ENCODE measurements around the gene GAS5. TPM values are rescaled to one million over a fixed set of nuclear protein-coding genes. Genes with fewer than 3 reads are reported as not detected.

Gene GAS5
- total and polyA plus RNA-seq, 9 of the 15 experiments (the other 6 are each of a cell fraction or from before 2014, with no cell fraction given) = 565 to 1,860 (median 1,006) TPM

GRCh38 chr1:173868266-173869020 lies 654 bp upstream of the GAS5 start, which contains the start of gene ZBTB37 (continued):
- TF ChIP-seq SMAD2 (IDR thresholded peaks at IDR 0.05; ENCODE audit: low read depth, low read length) (no peak), ZNF217 (CRISPR knock-in tag; IDR thresholded peaks at IDR 0.05) (no peak), CCAR2 (IDR thresholded peaks at IDR 0.05; ENCODE audit: low read depth, low read length) (no peak), GABPB1 (CRISPR knock-in tag; IDR thresholded peaks at IDR 0.05) (peak; percentile 92), NEUROD1 (IDR thresholded peaks at IDR 0.05; ENCODE audit: borderline replicate concordance, low read depth, low read length, partially characterized antibody) (peak; percentile 45), MAX (CRISPR knock-in tag; IDR thresholded peaks at IDR 0.05) (no peak), GATA2 (CRISPR knock-in tag; IDR thresholded peaks at IDR 0.05) (no peak), ZNF398 (CRISPR knock-in tag; IDR thresholded peaks at IDR 0.05) (no peak), HDAC3 (IDR thresholded peaks at IDR 0.05; ENCODE audit: borderline replicate concordance, partially characterized antibody) (peak; percentile 32), ZBTB43 (CRISPR knock-in tag; IDR thresholded peaks at IDR 0.05) (no peak), ZBTB5 (IDR thresholded peaks at IDR 0.05) (no peak), PPARD (CRISPR knock-in tag; IDR thresholded peaks at IDR 0.05) (no peak), ATF2 (CRISPR knock-in tag; IDR thresholded peaks at IDR 0.05) (no peak), CGGBP1 (CRISPR knock-in tag; IDR thresholded peaks at IDR 0.05) (0 out of 2 replicates have a peak, but pooled peaks have one; percentile 4), THAP7 (CRISPR knock-in tag; IDR thresholded peaks at IDR 0.05) (no peak), UBTF (IDR thresholded peaks at IDR 0.05; ENCODE audit: borderline replicate concordance in 1 of 2, low read depth in 2 of 2, low read length in 2 of 2) (no peak)
